HG02973 (cell line): ENCODE data around the gene ZCCHC7.
"Not testable (repeated sequence)": the region's sequence is repeated elsewhere in the genome, so short reads cannot be mapped to it uniquely, and the experiment has no call there.

Experiments
- ATAC-seq: cut with Tn5 transposase; IDR thresholded peaks from one replicate; pipeline ENCODE4 v1.9.1; 2021; ENCODE audit warnings: moderate library complexity; ENCODE audit not compliant: unreplicated experiment

ZCCHC7 gene

GRCh38 chr9:37290366-37290939, 170.1 kb downstream of the ZCCHC7 start:
- ATAC-seq = no peak

- ATAC-seq = no peak
These were observed 170.6 kb downstream of the ZCCHC7 start for GRCh38 chr9:37290940-37291485.

- ATAC-seq = not testable (repeated sequence)
These were observed 171.4 kb downstream of the ZCCHC7 start for GRCh38 chr9:37291612-37292238.

GRCh38 chr9:37292896-37293295, 172.5 kb downstream of the ZCCHC7 start:
- ATAC-seq = no peak

GRCh38 chr9:37293664-37294524, 173.5 kb downstream of the ZCCHC7 start:
- ATAC-seq = peak; percentile 56

- no peak for ATAC-seq
These were observed 174.8 kb downstream of the ZCCHC7 start for GRCh38 chr9:37295178-37295577.

- ATAC-seq = no peak
These were observed 175.4 kb downstream of the ZCCHC7 start for GRCh38 chr9:37295796-37296195.

- ATAC-seq = no peak
These were observed 177.2 kb downstream of the ZCCHC7 start for GRCh38 chr9:37297592-37297991.

GRCh38 chr9:37300620-37301019, 180.2 kb downstream of the ZCCHC7 start:
- ATAC-seq = peak; percentile 40

- no peak for ATAC-seq
These were observed 180.9 kb downstream of the ZCCHC7 start for GRCh38 chr9:37301042-37301853.

- no peak for ATAC-seq
These were observed 181.4 kb downstream of the ZCCHC7 start for GRCh38 chr9:37301854-37302172.

- ATAC-seq = peak; percentile 77
These were observed 181.9 kb downstream of the ZCCHC7 start for GRCh38 chr9:37302277-37302676.

- not testable (repeated sequence) for ATAC-seq
These were observed 182.9 kb downstream of the ZCCHC7 start for GRCh38 chr9:37303272-37303671.

GRCh38 chr9:37309136-37309535, 188.8 kb downstream of the ZCCHC7 start:
- ATAC-seq = no peak

GRCh38 chr9:37311938-37312708, 191.7 kb downstream of the ZCCHC7 start:
- no peak for ATAC-seq

- ATAC-seq = peak; percentile 50
These were observed 203.9 kb downstream of the ZCCHC7 start for GRCh38 chr9:37324261-37324683.

GRCh38 chr9:37324691-37325490, 204.5 kb downstream of the ZCCHC7 start:
- ATAC-seq = peak; percentile 22

GRCh38 chr9:37325778-37326177, 205.4 kb downstream of the ZCCHC7 start:
- ATAC-seq = no peak

- no peak for ATAC-seq
These were observed 207.2 kb downstream of the ZCCHC7 start for GRCh38 chr9:37327553-37327952.
